Measurements from ENCODE around the gene PRPF31.

Gene PRPF31

DNA sequence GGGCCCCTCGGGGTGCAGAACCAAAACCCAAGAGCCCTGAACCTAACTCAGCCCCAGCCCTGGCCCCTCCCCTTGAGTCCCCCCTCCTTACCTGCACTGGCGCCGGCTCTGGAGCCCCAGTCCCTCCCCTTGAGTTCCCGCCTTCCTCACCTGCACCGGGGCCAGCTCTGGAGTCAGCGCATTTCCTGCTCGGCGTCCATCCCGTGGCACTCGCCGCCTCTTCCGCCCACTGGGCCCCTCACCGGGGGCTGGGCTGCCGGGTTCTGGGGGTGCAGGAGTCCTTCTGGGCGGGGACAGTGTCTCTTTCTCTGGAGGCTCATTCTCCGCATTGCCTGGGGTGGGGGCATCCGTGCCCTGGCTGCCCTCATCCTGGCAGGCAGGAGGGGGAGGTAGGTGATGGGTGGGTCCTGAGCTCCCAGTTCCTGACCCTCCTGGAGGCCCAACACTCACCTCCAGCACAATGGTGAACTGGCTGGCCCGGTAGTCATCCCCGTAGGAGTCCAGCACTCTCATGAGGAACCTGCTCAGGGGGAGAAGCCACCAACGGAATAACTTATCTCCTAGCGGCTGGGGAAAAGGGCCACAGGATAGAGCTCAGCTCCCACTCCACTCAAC is 7.6 kb upstream of the PRPF31 start:
- no peak overlapping the region for H3K4me3 ChIP-seq (replicated peaks; ENCODE audit: insufficient read depth, low read length)
- DNase-seq (ENCODE audit: low read depth in 1 of 2, low spot score in 1 of 2), result no peak
- TF ChIP-seq, protein P1, sequence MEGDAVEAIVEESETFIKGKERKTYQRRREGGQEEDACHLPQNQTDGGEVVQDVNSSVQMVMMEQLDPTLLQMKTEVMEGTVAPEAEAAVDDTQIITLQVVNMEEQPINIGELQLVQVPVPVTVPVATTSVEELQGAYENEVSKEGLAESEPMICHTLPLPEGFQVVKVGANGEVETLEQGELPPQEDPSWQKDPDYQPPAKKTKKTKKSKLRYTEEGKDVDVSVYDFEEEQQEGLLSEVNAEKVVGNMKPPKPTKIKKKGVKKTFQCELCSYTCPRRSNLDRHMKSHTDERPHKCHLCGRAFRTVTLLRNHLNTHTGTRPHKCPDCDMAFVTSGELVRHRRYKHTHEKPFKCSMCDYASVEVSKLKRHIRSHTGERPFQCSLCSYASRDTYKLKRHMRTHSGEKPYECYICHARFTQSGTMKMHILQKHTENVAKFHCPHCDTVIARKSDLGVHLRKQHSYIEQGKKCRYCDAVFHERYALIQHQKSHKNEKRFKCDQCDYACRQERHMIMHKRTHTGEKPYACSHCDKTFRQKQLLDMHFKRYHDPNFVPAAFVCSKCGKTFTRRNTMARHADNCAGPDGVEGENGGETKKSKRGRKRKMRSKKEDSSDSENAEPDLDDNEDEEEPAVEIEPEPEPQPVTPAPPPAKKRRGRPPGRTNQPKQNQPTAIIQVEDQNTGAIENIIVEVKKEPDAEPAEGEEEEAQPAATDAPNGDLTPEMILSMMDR (IDR thresholded peaks at IDR 0.05; ENCODE audit: insufficient read depth, low read length), result no peak
- TF ChIP-seq POLR2AphosphoS5 (IDR thresholded peaks at IDR 0.05; ENCODE audit: low read depth), result no peak
- TF ChIP-seq, protein P2, sequence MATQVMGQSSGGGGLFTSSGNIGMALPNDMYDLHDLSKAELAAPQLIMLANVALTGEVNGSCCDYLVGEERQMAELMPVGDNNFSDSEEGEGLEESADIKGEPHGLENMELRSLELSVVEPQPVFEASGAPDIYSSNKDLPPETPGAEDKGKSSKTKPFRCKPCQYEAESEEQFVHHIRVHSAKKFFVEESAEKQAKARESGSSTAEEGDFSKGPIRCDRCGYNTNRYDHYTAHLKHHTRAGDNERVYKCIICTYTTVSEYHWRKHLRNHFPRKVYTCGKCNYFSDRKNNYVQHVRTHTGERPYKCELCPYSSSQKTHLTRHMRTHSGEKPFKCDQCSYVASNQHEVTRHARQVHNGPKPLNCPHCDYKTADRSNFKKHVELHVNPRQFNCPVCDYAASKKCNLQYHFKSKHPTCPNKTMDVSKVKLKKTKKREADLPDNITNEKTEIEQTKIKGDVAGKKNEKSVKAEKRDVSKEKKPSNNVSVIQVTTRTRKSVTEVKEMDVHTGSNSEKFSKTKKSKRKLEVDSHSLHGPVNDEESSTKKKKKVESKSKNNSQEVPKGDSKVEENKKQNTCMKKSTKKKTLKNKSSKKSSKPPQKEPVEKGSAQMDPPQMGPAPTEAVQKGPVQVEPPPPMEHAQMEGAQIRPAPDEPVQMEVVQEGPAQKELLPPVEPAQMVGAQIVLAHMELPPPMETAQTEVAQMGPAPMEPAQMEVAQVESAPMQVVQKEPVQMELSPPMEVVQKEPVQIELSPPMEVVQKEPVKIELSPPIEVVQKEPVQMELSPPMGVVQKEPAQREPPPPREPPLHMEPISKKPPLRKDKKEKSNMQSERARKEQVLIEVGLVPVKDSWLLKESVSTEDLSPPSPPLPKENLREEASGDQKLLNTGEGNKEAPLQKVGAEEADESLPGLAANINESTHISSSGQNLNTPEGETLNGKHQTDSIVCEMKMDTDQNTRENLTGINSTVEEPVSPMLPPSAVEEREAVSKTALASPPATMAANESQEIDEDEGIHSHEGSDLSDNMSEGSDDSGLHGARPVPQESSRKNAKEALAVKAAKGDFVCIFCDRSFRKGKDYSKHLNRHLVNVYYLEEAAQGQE (IDR thresholded peaks at IDR 0.05; ENCODE audit: insufficient replicate concordance, low read depth), result no peak
- no peak for TF ChIP-seq GABPA (IDR thresholded peaks at IDR 0.05; ENCODE audit: low read depth)
- no peak for TF ChIP-seq SPI1 (IDR thresholded peaks at IDR 0.05; ENCODE audit: borderline replicate concordance, low read depth)
- H3K27me3 ChIP-seq (ENCODE audit: insufficient read depth, poor library complexity, severe bottlenecking), result no peaks in the 10 kb centered on the region
- H3K27ac ChIP-seq (replicated peaks), result no peak overlapping the region

DNA sequence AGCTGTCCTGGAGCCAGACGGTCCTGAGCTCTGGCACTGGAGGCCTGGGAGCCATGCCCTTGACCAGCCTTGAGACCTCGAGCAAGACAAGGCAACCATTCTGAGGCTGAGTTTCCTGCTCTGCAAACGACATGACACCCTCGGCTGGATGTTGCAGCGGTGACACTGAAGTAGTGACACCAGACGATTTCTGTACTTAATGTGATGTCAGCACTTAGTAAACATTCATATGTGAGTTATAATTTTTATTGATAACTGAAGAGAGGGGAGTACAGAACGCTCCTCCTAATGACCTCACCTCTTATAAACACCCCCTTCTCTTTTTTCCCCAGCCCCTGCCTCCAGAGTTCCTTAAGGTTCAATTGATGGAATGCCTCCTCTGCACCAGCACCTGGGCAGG is 7.1 kb upstream of the PRPF31 start:
- DNase-seq (ENCODE audit: low read depth in 1 of 2, low spot score in 1 of 2), result no peak
- TF ChIP-seq SPI1 (IDR thresholded peaks at IDR 0.05; ENCODE audit: borderline replicate concordance, low read depth), result no peak
- TF ChIP-seq, protein P1 (IDR thresholded peaks at IDR 0.05; ENCODE audit: insufficient read depth, low read length), result no peak
- TF ChIP-seq, protein P2 (IDR thresholded peaks at IDR 0.05; ENCODE audit: insufficient replicate concordance, low read depth), result no peak
- TF ChIP-seq POLR2AphosphoS5 (IDR thresholded peaks at IDR 0.05; ENCODE audit: low read depth), result no peak
- TF ChIP-seq GABPA (IDR thresholded peaks at IDR 0.05; ENCODE audit: low read depth), result no peak
- no peaks in the 10 kb centered on the region for H3K27me3 ChIP-seq (ENCODE audit: insufficient read depth, poor library complexity, severe bottlenecking)
- no peak overlapping the region for H3K4me3 ChIP-seq (replicated peaks; ENCODE audit: insufficient read depth, low read length)
- no peak overlapping the region for H3K27ac ChIP-seq (replicated peaks)

DNA sequence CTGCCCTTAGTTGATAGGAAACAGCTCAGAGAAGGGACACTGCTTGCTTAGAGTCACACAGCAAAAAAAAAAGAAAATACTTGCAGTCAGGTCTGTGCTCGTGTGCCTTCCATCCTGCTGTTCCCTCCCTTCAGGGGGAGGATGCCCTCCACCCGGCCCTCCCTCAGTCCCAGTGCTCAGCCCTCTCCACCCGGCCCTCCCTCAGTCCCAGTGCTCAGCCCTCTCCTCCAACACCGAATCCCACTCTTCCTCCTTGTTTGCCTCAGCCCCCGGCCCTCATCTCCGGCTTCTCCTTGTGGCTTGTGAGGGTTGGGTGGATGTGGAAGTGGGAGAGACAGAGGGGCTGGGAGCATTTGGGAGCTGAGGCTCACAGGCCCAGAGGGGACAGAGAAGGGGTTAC is 5.9 kb upstream of the PRPF31 start:
- Histone ChIP-seq H3K27ac (replicated peaks) (no peak overlapping the region), H3K4me3 (replicated peaks; ENCODE audit: insufficient read depth, low read length) (no peak overlapping the region), H3K27me3 (ENCODE audit: insufficient read depth, poor library complexity, severe bottlenecking) (no peaks in the 10 kb centered on the region)
- DNase-seq (ENCODE audit: low read depth in 1 of 2, low spot score in 1 of 2), result no peak
- TF ChIP-seq POLR2AphosphoS5 (IDR thresholded peaks at IDR 0.05; ENCODE audit: low read depth), result no peak
- TF ChIP-seq, protein P1 (IDR thresholded peaks at IDR 0.05; ENCODE audit: insufficient read depth, low read length), result no peak
- TF ChIP-seq, protein P2 (IDR thresholded peaks at IDR 0.05; ENCODE audit: insufficient replicate concordance, low read depth), result no peak
- TF ChIP-seq SPI1 (IDR thresholded peaks at IDR 0.05; ENCODE audit: borderline replicate concordance, low read depth), result no peak
- TF ChIP-seq GABPA (IDR thresholded peaks at IDR 0.05; ENCODE audit: low read depth), result no peak

All from HL-60 (cell line).